ENCODE data around the gene FAM120B.
A peak's percentile ranks its signal among the peaks of the same experiment; 100 is the strongest.

FAM120B gene

GRCh38 chr6:170424604-170425126 lies 118.1 kb downstream of the FAM120B start:
- DNase-seq, result no peak

GRCh38 chr6:170429450-170429849 lies 122.9 kb downstream of the FAM120B start:
- no peak for DNase-seq

DNA sequence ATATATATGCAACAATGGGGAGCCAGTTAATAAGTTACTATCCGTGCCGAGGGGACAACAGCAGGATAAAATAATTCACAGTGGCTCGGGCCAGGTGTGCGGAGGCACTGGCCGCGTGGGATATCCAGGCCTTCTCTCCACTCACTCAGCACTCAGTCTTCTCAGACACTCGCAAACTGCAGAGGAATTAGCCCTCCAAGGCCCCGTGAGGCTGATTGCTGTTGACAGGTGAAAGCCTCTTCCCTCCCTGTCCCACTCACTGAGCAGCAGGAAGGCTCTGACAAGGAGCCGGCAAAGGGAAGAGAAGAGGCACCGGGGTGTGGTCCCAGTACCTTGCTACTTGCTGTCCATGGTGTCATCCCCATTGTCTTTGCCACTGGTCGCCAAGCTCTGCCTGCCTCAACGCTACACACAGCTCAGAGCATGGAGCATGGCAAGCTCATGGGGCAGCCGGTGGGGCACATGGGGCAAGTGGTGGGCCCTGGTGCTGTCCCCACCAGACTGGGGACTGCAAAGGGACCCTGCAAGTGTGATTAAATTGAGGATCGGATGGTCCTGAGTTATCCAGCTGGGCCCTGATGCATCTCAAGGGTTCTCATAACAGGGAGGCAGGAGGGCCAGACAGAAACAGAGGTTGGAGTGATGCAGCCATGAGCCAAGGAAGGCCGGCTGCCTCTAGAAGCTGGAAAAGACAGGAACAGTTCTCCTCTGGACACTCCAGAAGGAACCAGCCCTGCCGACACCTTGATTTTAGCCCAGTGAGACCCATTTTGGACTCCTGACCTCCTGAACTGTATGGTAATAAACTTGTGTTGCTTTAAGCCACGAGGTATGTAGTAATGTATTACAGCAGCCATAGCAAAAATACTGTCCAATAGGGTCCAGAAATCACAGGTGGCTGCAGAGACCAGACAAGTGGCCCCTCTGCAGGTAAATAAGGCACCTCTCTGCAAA lies 126.9 kb downstream of the FAM120B start:
- DNase-seq, result no peak

GRCh38 chr6:170434117-170434820 lies 127.7 kb downstream of the FAM120B start:
- DNase-seq, result no peak

- no peak for DNase-seq
Measured at GRCh38 chr6:170434821-170435155, 128.2 kb downstream of the FAM120B start.

DNA sequence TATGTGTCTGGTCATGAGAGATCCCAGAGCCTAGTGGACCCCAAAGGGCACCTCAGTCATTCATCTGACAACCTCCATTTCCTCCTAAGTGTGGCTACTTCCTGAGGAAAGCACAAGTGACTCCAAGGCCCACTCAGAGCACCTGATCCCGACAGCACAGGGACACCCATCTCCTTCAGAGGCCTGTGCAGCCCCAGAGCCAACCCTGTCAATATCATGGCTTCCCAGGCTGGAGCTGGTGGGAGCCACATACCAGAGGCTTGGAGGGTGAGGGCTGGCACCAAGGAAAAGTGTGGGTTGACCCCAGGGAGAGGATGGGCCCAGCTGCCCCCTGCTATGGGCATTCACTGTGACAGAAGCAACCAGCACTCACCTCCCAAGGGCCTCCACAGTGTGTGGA lies 129.2 kb downstream of the FAM120B start:
- no peak for DNase-seq

DNA sequence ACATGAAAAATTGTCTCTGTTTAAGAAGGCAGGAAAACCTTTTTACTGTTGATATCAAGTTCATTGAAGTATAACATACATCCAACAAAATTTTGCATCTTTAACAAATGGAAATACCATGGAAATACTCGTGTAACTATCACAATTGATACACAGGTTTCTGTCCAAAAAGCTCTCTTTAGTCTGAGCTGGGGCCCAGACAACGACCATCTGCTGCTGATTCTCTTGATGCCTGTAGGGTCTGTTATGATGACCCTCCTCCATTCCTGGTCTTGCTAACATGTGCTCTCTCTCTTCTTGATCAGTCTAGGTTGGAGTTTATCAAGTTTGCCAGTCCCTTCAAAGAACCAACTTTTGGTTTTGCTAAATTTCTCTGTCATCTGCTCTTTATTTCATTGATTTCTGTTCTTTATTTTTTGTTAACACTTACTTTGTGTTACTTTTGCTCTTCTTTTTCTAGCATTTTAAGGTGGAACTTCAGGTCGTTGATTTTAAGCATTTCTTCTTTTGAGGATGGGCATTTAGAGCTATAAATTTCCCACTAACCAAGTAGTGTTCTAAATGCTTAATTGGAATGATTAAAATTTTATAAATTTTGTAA lies 129.8 kb downstream of the FAM120B start:
- DNase-seq, result no peak

- DNase-seq, result no peak
Measured at GRCh38 chr6:170437719-170438401, 131.3 kb downstream of the FAM120B start.

DNA sequence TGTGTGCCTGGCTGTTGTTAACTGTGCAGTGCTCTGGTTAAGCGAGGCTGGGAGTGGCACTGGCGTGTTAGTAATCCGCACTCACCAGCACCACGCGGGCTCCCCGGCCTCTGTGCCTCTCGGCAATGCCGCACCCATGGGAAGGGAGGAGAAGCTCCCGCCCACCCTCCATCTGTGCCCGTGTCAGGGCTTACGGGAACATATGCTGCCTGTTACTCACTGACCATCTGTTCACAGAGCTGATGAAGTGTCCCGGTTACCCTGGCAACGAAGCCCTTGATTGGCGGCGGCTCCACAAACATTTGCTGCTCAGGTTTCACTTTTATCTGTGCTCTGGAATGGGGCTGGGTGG lies 131.8 kb downstream of the FAM120B start:
- DNase-seq, result peak; percentile 32 to 43

DNA sequence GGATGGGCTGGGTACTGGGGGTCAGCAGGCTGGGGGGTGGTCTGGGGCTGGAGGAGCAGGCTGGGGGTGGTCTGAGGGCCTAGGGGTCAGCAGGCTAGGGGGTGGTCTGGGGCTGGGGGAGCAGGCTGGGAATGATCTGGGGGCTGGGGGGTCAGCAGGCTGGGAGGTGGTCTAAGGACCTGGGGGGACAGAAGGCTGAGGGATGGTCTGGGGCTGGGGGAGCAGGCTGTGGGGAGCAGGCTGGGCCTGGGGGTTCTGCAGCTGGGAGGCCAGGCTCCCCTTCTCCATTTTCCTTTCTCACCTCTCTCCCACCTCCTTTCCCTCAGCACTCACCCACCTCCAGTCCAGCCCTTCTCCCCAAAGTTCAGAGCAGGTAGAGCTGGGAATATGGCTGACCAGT lies 132.3 kb downstream of the FAM120B start:
- DNase-seq, result no peak

- peak in 1 of 2 donors; percentile 10 for DNase-seq
Measured at GRCh38 chr6:170439366-170440361, 133.1 kb downstream of the FAM120B start.

DNA sequence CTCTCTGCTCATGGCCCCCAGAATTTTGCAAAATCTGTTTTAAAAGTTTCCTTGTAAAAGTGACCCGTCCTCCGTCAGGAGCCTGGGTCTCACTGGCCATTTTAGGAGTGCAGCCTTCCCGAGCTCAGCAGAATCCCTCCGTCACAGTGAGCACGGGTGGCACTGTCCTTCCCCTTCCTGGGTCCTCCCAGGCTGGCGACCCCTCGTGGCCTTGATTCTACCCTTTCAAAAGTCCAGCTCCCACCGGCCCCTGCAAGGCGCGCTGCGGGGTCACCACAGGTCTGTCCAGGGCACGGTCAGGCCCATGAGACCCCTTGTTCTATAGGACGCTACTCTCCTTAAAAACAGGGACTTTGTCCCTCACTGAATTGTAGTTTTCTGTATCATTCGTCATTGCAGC lies 133.9 kb downstream of the FAM120B start:
- DNase-seq, result peak in 1 of 2 donors; percentile 6

DNA sequence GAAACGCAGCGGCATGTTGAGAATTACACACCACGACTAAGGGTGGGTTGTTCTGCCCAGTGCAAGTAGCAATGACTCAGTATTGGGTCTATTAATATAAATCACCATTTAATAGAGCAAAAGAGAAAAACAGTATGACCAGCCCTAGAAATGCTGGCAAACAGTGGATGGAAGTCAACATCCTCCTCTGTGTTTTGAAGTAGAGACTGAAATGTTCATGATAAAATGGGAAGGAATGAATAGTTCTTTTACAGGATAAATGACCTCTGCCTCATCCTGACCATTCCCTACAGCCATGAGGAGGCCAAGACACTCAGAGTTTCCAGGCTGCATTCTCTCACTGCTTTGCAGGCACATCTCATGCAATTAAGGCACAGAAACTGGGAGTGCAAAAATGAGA lies 134.8 kb downstream of the FAM120B start:
- DNase-seq, result no peak

- DNase-seq, result no peak
Measured at GRCh38 chr6:170442596-170442995, 136.0 kb downstream of the FAM120B start.

GRCh38 chr6:170443151-170443662 lies 136.6 kb downstream of the FAM120B start:
- DNase-seq, result no peak

- DNase-seq, result no peak
Measured at GRCh38 chr6:170444056-170444591, 137.6 kb downstream of the FAM120B start.

- DNase-seq, result no peak
Measured at GRCh38 chr6:170444811-170445211, 138.3 kb downstream of the FAM120B start.

GRCh38 chr6:170445487-170445886 lies 138.9 kb downstream of the FAM120B start:
- DNase-seq, result no peak

DNA sequence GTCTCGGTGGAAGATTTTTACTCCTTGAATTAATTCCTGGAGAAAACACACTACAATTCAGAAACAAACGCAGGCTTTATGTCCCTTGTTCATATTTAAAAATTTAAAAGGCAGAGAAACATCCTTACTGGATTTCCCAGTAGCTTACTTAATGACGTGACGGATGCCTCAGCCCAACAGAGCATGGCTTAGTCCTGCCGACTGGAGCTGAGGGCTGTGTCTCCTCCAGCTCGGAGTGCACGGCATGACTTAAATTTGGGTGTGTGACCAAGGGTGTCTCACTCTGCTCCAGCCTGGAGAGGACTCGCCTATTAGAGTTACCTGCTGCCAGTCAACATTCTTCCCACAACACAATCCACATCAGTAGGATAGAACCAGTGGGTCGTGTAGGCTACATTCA lies 139.4 kb downstream of the FAM120B start:
- no peak for DNase-seq

DNA sequence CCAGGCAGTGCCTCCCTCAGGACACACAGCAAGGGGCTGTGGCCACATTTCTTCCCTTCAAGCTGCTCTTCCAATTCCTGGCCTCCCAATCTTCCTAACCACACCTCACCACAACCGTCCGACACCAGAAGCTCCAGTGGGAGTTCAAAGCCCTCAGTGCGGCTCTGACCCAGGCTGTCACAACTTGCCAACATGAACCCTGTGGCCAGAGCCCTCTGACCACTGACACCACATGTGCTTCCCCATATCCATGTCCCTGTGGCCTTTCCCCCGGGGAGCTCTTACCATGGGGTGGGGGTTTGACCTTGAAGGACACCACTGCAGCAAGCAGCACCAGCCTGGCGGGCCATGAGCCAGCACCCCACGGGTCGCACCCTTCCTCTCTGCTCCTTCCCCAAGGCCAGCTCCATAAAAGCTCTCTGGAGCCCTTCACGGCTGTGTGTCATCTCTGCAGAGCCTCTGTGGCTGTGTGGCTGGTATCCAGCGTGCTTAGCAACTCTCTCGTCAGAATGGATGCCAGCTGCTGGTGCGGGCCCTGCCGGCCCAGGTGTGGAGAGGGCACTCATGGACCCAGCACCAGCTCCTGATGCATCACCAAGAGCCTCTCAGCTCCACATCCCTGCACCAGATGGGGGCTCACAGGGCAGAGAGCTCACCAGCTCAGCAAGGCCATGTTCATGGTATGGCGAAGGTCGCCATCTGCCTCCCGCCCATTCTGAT lies 140.4 kb downstream of the FAM120B start:
- no peak for DNase-seq

DNA sequence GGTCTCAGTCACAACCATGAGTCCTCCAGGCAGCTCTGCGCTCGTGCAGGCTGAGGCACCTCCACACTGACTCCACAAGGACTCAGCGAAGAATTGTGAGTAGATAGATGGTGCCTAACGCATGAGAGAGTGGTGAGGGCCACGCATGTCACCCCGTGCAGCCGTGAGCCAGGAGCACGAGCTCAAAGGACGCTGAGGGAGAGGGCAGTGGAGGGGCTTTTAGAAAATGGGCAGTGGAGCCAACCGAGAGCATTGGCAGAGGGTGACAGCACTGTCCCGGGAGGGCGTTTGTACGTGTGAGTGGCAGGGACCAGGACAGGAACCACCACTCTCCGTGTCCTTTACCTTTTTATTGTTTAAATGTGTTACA lies 141.0 kb downstream of the FAM120B start:
- no peak for DNase-seq
